DMS 273 (cell line): ENCODE measurements around the gene POLR1A.

ENCODE experiments used
- DNase-seq: peaks from one replicate; lab custom pipeline; 2025; ENCODE audit not compliant: unreplicated experiment; lab: John Stamatoyannopoulos, UW

Gene POLR1A

DNA sequence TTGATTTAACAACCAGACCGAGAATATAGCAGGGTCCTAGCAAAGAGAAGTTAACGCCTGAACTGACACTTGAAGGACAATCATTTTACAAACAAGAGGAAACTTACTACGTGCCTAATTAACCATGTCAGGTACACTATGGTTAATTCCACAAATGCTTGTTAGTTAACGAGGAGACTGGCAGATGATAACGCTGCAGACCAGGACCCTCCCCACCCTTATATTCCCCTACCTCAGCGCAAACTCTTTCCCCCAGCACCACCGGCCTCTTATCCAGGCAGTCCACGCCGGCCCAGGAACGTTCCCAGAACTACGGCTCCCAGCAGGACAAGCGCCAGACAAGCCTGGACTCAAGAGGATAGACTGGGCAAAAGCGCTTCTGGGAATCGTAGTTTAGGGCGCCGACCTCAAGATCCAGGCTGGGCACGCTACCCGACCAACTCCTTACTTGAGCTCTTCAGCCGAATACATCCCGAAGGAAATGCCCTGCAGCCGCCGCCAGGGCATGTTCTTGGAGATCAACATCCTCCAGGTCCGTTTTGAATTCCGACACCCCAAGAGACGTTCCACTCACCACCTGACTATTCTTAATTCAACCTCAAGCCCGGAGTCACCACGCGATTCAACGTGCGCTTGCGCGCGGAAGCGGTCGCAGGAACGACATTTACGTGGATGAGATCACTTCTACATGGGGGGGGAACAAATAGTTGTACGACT lies at the start of gene POLR1A:
TSS of gene POLR1A (minus strand) at position 635 of the 717 bp plus-strand sequence. CDS start at position 525, 110 bp downstream.
- peak; percentile 97 for DNase-seq

DNA sequence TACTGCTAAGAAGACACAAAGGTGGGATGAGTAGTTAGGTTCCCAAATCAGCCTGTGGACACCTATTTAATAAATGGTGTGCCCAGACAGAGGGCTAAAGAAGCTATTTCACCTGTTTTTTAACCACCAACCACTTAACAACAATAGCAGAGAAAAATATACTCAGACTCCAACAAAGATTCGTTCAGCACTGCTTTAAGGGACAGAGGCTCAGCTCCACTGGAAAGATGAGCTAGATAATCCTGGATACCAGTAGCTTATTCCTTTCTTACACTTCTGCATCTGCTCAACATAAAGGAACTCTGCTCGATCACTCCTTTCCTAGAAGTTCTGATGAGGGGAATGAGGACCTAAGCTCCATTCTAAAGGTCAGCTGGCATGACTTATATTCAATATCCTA lies 44.8 kb upstream of the POLR1A start:
- DNase-seq = no peak

DNA sequence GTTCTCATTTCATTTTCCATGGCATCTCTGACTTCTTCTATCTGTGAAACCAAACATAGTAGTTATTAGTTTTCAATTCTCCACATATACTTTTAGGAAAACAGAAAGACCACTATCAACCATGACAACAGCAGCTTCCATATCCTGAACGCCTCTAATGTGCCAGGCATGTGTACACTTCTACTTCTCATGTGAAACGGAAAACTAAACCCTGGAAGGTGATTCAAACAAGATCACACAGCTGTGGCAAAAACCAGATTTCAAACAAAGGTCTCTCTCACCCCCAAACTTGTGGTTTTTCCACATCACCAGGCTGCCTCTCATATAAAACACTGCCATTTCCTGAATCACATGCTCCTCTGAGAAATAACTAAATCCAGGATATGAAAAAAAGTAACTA lies 42.1 kb upstream of the POLR1A start:
- no peak for DNase-seq

DNA sequence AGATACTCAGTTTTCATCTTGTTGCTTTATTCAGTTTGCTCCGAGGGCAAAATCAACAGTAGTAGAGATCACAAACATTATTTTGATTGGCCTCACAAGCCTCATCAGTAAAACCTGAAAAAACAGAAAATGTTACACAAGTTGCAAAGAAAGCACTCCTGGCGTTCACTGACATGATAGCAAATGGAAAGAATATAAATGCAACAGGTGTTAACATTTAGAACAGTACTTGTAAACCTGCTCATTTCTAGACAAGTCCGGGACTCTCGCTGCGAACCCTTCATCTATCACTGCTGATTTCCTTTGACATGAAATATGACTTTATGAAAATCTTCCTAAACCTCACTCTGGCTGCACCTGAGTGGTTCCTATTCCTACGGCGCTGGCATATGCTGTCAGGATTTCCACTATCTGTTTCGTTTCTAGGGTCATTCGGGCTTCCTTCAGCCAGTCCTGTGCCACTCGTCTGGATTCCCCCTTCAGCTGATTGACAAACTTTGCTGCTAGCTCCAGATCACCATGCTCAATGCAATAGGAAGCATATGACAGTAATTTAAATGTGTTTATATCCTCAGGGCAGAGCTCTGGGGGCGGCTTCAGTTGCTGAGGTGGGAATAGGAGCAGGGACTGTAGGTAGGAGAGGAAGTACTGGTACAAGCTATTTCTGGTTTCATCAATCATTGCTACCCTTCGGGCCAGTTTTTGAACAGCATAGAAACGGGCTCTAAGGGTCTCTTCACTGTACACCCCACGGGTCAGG lies 38.4 kb upstream of the POLR1A start:
- no peak for DNase-seq

DNA sequence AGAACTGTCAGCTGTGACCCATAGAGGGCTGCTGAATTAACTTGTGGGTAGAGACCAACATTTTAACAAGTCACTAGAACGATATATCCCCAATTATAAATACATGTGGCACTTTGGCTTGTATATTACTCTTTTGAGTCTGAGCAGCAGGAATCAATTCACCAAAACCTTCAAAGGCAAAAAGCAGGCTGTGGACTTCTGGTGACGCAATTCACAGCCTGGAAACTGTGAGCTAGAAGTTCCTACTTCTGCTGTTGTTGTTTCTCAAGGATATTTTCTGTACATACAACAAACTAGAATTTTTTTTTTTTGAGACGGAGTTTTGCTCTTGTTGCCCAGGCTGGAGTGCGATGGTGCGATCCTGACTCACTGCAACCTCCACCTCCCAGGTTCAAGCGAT lies 37.6 kb upstream of the POLR1A start:
- DNase-seq = peak; percentile 19

DNA sequence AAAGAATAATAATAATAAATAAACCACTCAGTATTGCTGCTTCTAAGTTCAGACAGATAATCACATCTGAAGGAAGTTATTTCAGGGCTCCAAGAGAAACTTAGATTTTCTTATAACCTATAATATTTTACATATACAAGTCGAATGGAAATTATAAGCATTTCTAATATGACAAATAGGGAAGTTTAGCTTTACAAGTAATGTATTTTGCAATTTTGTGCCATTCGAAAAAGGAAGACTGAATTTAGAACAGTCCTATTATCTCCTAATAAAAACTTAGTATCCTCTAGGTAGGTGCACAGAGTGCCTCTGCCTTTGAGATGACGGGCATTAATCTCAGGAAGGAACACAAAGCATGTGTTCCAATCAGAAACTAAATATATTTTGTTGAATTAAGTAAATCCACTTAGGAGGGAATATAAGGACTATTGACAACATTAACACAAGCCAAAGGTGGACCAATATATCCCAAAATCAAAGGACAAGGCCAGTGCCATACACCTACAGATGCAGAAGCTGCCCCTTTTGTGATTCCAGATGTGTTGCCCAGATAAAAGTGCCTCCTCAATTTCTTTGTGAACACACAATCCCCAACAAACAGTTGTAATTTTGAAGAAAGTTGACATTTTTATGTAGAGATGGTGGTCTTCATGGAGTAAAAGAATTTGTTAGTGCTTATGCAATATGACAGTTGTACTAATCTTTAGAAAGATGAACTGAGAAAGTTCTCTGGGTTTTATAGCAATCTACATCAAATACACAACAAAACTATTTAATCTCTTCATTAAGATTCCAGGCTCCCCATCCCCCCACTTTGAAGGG lies 37.0 kb upstream of the POLR1A start:
- no peak for DNase-seq

DNA sequence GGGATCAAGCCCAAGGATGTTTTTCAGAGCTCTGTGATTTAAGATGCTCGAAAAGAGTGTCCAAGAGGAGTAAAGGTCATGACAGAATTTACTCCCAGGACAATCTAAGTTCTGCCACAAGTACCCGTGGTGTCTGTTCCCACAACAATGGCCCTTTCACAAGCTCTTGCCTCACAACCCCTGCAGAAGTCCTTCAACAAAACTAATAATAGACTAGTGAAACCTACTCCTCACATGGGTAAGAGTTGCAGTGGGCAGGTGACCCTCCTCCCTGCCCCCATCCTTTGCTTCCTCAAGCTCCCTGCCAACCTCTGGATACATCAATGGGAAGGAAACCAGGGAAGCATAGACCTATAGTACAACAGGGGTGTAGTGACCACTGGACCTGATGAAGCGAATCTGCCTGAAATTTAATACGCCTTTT lies 35.3 kb upstream of the POLR1A start:
- no peak for DNase-seq

DNA sequence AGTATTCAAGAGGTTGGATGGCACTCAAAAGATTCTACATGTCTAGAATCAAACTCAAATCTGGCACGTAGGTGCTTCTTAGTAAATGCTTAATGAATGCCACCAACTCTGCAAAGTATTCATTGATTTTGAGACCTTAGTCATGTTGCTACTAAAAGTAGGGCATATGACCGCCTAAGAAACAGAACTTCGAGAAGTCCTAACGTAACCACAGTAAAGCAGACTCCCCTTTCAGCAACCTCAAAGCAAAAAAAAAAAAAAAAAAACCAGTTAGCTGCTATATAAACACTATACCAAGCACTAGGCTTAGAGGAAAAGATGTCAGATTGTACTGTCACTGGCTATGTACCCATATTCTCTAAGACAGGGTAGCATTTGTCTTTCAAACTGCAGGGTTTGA lies 34.3 kb upstream of the POLR1A start:
- DNase-seq = no peak

DNA sequence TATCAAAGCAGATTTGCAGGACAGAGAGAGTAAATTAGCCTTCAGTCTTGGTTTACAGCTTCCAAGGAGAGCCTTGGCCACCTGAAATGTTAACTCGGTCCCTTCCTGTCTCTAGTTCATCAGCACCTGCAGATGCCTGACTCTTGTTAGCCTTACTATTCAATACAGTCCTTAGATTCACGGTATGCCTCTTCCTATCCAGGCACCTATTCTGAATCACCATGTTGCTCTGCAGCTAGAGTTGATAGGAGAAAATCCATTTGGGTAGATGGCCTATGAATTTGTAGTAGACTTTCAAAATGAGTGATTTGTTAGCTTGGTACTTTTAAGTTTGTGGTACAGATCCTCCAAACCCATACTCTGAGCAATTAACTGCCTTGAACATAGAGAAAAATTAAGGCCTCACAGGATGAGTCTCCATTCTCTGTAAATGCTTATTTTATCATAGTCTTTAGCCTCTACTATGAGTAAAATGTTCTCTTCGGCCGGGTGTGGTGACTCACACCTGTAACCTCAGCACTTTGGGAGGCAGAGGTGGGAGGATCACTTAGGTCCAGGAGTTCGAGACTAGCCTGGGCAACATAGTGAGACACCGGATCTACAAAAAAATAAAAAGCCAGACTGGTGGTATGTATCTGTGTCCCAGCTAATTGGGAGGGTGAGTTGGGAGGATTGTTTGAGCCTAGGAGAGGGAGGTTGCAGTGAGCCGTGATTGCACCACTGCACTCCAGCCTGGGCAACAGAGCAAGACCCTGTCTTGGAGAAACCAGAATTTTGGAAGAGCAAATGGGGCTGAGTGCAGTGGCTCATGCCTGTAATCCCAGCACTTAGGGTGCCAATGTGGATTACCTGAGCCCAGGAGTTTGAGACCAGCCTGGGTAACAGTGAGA lies 33.3 kb upstream of the POLR1A start:
- DNase-seq = no peak

DNA sequence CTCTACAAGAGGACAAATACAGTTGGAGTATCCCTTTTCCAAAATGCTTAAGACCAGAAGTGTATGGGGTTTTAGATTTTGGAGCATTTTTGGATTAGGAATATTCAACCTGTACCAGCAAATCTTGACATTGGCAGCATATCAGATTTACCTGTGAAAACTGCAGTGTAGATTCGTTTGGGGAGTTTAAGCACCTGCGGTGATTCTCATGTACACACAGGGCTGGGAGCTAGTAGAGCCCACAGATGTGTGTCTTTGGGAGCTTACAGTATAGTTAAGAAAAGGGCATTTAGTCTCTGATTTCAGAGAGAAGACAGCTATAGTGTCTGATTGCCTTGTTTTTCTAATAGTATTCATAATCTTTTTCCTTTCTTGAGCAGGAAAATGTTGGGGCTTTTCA lies 30.5 kb upstream of the POLR1A start:
- no peak for DNase-seq

DNA sequence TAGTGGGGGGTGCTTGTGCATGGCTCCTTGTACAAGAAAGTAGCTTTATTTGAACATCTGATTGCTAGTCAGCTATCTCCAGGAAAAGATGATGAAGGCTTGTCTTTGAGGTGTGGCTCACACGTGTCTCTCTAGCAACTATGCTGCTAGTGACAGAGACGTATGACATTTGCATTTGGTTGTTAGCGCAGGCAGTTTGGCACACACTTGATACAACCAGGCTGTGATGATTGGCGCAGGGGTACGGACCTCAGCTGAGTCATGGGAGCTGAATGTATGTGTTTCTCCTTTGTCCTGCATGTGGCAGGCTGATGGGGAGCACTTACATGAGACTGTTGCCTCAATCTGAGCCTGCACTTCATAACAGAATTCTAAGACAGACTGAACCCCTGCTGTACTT lies 30.0 kb upstream of the POLR1A start:
- no peak for DNase-seq

DNA sequence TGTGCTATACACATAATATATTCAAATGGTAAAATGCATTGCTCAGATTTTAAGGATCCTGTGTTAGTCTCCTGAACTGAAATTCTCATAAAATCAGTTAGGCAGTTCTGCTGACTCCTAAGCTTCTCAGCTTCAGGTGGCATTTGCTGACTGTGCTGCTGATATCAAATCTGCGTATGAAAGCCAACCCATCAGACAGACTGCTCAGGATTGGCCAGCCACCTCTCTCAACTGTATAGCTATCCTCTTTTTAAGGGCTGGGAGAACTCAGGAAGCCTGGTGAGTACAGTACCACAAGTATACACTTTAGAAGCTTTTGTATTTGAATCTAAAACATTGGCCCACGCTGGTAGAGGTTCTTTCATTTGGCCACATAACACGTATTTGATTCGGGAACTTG lies 29.0 kb upstream of the POLR1A start:
- DNase-seq = no peak

DNA sequence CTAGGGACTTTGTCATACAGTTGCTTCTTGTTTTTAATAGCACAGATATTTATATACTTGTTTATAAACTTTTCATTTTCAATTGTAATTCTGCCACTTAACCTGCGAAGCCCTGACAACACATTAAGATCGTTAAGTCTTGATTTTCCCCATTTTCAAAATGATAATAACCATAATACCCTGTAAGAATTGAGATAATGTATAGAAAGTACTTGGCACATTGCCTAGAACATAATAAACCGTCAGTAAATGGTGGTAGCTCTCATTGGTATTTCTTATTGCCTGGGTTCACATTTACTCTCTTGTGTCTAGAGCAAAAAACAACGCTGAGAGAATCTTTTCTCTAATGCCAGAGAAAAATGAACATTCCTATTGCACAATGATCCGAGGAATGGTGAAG lies 19.0 kb upstream of the POLR1A start:
- no peak for DNase-seq

DNA sequence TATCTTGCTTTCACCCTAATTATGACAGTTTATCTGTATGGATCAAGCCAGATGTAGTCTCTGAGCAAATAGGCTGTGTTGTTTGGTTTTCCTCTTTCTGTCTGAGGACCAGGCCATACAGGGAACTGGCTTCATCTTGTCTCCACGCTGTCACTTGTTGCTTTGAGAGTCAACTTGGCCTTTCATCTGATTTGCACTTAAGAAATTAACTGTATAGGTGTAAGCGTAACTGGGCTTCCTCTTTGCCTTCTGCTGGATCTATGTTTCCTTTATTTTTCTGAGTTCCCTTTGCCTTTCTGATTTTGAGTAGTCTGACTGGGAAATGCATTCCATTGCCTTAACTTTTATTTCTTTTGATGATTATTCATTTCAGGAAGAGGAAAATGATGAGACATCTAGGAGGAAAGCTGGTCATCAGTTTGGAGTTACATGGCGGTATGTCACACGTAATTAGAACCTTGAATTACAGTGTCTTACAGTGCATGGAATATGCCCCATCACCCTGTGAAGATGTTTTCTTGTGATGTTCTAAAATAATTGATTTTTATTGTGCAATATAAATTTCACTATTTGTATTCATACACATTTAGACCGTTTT lies 17.7 kb upstream of the POLR1A start:
- DNase-seq = no peak

DNA sequence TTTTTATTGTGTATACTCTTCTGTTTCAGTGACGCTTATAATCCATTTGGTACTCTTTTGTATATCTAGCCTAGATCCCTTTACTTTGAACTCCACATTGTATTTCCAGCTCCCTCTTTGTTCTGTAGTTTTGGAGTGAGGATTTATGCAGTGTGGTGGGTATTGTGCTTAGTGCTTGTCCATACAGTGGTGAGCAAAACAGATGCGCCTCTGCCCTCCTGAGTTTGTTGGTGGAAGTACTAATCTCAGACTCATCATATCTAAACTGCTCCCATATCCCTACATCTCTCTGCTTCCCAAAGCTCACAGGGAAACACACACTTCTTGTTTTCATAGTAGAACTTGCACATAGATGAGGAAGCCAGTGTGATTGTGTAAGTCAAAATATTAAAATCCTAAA lies 12.4 kb upstream of the POLR1A start:
- DNase-seq = no peak

DNA sequence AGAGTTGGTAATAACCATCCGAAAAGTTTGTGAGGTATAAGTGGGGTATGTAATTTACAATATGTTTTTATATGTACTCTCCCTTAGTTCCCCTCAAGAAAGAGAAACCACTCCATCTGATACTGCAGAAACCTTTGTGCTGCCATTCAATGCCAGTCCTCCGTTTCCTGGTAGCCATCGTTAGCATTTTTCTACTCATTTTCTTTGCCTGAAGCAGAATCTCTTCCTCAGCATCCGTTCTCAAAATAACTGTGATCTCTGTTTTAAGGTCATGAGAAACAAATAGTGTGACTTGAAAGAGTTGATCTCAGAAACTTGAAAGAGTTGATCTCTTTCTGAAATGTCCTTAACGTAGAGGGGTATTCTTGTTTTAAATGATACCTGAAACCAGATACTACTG lies 1.3 kb upstream of the POLR1A start:
- DNase-seq = peak; percentile 14

DNA sequence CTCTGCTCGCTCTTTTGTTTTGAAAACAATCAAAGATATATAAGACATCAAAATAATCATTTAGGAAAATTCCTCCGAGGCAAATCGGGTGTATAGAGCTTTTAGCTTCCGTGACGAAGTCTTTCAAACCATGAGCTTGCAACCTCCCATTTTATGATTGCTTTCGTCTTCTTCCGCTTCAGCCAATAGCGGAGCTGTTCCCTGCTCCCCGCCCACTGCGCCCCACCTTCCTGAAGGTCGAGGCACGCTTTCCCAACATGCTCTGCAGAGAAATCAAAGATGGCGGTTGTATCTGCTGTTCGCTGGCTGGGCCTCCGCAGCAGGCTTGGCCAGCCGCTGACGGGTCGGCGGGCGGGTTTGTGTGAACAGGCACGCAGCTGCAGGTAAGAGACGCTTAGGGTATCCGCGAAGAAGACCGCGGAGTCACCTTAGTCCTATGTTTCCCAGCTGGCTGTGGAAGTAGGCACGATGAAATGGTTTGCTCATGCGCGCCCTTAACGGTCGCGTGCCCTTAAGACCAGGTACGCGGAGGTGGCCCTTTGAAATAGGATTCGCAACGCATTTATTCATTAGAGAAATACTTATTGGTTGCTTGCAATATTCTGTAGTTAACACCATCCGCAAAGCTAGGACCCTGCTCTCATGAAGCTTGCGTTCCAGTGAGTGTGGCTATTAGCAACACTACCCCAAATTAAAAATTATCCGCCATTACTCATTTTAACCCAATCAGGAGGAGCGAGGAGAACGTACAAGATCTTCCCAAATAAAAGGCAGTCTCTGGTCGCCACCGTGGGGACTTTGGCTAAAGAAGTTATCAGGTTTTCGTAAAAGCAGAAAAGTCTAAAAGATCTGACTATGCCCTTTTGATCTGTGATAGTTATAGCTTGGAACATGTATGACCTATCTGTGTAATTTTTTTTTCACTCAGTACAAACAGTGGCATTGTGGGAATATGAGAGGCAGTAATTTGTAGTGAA lies 571 bp upstream of the POLR1A start, which contains the start of gene PTCD3:
TSS of gene PTCD3 (plus strand) at position 267 of the 977 bp plus-strand sequence. CDS start at position 280, 13 bp downstream.
- peak; percentile 98 for DNase-seq

DNA sequence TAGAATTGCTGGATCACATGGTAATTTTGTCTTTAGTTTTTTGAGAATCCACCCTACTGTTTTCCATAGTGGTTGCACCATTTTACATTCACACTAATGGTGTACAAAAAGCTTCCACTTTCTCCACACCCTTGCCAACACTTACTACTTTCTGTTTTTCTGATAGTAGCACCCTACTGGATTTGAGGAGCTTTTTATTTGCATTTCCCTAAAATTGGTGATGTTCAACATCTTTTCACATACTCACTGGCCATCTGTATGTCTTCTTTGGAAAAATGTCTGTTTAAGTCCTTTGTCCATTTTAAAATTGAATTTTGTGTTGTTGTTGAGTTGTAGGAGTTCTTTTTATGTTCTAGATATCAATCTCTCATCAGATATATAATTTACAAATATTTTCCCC lies 3.5 kb downstream of the POLR1A start:
- no peak for DNase-seq

DNA sequence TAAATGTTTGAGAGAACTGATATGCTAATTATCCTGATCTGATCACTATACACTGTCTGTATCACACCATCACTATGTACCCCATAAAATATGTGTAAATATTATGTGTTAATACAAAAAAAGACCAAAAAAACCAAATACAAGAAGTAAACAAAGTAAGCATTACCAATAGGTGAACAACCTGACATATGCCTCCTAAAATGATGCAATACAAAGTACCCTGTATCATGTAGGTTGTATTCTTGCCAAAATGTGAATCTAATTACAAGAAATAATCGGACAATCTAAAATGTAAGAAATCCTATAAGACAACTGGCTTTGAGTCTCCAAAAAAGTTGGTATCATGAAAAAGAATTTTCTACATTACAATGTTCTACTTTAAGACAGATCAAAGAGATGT lies 7.8 kb downstream of the POLR1A start:
- no peak for DNase-seq
